SK-N-SH treated with all-trans-retinoic acid at 6 μM for 48 hours (cell line): ENCODE data around the gene TRPV4.

Source experiments
- ATAC-seq: fragments of 200-7000 bp; cut with Tn5 transposase; 3 replicates; pipeline ENCODE4 v1.9.1; 2020; ENCODE audit warnings: mild to moderate bottlenecking, moderate library complexity
- BACH2 ChIP-seq: fragments of 250-450 bp; sonication (Bioruptor Pico); IDR thresholded peaks from 2 replicates; pipeline ENCODE4 v1.9.0; 2021; ENCODE audit warnings: mild to moderate bottlenecking, borderline replicate concordance
- CSDC2 ChIP-seq: fragments of 250-450 bp; sonication (Bioruptor Pico); IDR thresholded peaks from 2 replicates; pipeline ENCODE4 v1.5.0; 2020; ENCODE audit warnings: mild to moderate bottlenecking, moderate library complexity
- ESRRG ChIP-seq: fragments of 250-450 bp; sonication (Bioruptor Pico); IDR thresholded peaks from 2 replicates; pipeline ENCODE4 v1.6.1; 2021; ENCODE audit warnings: mild to moderate bottlenecking
- GLIS3 ChIP-seq: fragments of 250-450 bp; sonication (Bioruptor Pico); IDR thresholded peaks from 2 replicates; pipeline ENCODE4 v1.5.0; 2020; ENCODE audit warnings: mild to moderate bottlenecking, moderate library complexity
- ISL1 ChIP-seq: fragments of 250-450 bp; sonication (Bioruptor Pico); IDR thresholded peaks from 2 replicates; pipeline ENCODE4 v2.1.2; 2022; ENCODE audit warnings: mild to moderate bottlenecking, moderate library complexity
- OSR1 ChIP-seq: fragments of 250-450 bp; sonication (Bioruptor Pico); IDR thresholded peaks from 2 replicates; pipeline ENCODE4 v1.8.0; 2022; ENCODE audit warnings: moderate library complexity, mild to moderate bottlenecking, inconsistent platforms
- PPARA ChIP-seq: fragments of 250-450 bp; sonication (Bioruptor Pico); IDR thresholded peaks from 2 replicates; pipeline ENCODE4 v1.5.0; 2020; ENCODE audit warnings: mild to moderate bottlenecking, borderline replicate concordance
- RARB ChIP-seq: fragments of 250-450 bp; sonication (Bioruptor Pico); IDR thresholded peaks from 2 replicates; pipeline ENCODE4 v1.8.0; 2021; ENCODE audit warnings: mild to moderate bottlenecking, moderate library complexity
- TCF4 ChIP-seq: fragments of 250-450 bp; sonication (Bioruptor Pico); IDR thresholded peaks from 2 replicates; pipeline ENCODE4 v1.8.0; 2021; ENCODE audit warnings: mild to moderate bottlenecking, moderate library complexity, borderline replicate concordance
- TSHZ2 ChIP-seq: fragments of 250-450 bp; sonication (Bioruptor Pico); IDR thresholded peaks from 2 replicates; pipeline ENCODE4 v1.5.0; 2020; ENCODE audit warnings: mild to moderate bottlenecking, moderate library complexity
- ZC3H10 ChIP-seq: fragments of 250-450 bp; sonication (Bioruptor Pico); IDR thresholded peaks from 2 replicates; pipeline ENCODE4 v1.5.1; 2021; ENCODE audit warnings: mild to moderate bottlenecking, moderate library complexity
- ZFP3 ChIP-seq: fragments of 250-450 bp; sonication (Bioruptor Pico); IDR thresholded peaks from 2 replicates; pipeline ENCODE4 v1.5.0; 2020; ENCODE audit warnings: mild to moderate bottlenecking, moderate library complexity
- ZFP30 ChIP-seq: fragments of 450-650 bp; formaldehyde crosslinking; IDR thresholded peaks from 2 replicates; pipeline ENCODE4 v1.5.0; 2022; ENCODE audit warnings: mild to moderate bottlenecking, moderate library complexity
- ZNF565 ChIP-seq: fragments of 450-650 bp; formaldehyde crosslinking; conservative IDR thresholded peaks from 2 replicates; pipeline ENCODE4 v1.5.0; 2020; ENCODE audit warnings: low read depth, mild to moderate bottlenecking, moderate library complexity
- ZNF70 ChIP-seq: fragments of 450-650 bp; formaldehyde crosslinking; IDR thresholded peaks from 2 replicates; pipeline ENCODE4 v1.5.0; 2020; ENCODE audit warnings: mild to moderate bottlenecking, moderate library complexity
- ZNF8 ChIP-seq: fragments of 450-650 bp; formaldehyde crosslinking; IDR thresholded peaks from 2 replicates; pipeline ENCODE4 v1.5.0; 2020; ENCODE audit warnings: mild to moderate bottlenecking, moderate library complexity
- TF ChIP-seq, protein P1 (sequence below): fragments of 250-450 bp; sonication (Bioruptor Pico); IDR thresholded peaks from 2 replicates; pipeline ENCODE4 v1.5.1; 2020; ENCODE audit warnings: low read depth, mild to moderate bottlenecking, moderate library complexity
- TF ChIP-seq, protein P2 (sequence below): fragments of 250-450 bp; sonication (Bioruptor Pico); IDR thresholded peaks from 2 replicates; pipeline ENCODE4 v1.8.0; 2021; ENCODE audit warnings: low read depth, mild to moderate bottlenecking, moderate library complexity, borderline replicate concordance
- TF ChIP-seq, protein P3 (sequence below): fragments of 250-450 bp; sonication (Bioruptor Pico); IDR thresholded peaks from 2 replicates; pipeline ENCODE4 v1.8.0; 2020; ENCODE audit warnings: mild to moderate bottlenecking, moderate library complexity, borderline replicate concordance
- TF ChIP-seq, protein P4 (sequence below): fragments of 250-450 bp; sonication (Bioruptor Pico); IDR thresholded peaks from 2 replicates; pipeline ENCODE4 v1.5.1; 2021; ENCODE audit warnings: mild to moderate bottlenecking, moderate library complexity

The TRPV4 gene

GRCh38 chr12:109759595-109759994, 73.6 kb downstream of the TRPV4 start:
- no peak for TF ChIP-seq ZNF8
- no peak for TF ChIP-seq ISL1 (CRISPR knock-in tag)
- TF ChIP-seq CSDC2 = no peak
- TF ChIP-seq GLIS3 (CRISPR knock-in tag) = no peak
- no peak for TF ChIP-seq ZFP3 (CRISPR knock-in tag)
- no peak for TF ChIP-seq TSHZ2 (CRISPR knock-in tag)
- TF ChIP-seq, protein P1, sequence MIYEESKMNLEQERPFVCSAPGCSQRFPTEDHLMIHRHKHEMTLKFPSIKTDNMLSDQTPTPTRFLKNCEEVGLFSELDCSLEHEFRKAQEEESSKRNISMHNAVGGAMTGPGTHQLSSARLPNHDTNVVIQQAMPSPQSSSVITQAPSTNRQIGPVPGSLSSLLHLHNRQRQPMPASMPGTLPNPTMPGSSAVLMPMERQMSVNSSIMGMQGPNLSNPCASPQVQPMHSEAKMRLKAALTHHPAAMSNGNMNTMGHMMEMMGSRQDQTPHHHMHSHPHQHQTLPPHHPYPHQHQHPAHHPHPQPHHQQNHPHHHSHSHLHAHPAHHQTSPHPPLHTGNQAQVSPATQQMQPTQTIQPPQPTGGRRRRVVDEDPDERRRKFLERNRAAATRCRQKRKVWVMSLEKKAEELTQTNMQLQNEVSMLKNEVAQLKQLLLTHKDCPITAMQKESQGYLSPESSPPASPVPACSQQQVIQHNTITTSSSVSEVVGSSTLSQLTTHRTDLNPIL = no peak
- no peak for TF ChIP-seq RARB (CRISPR knock-in tag)
- TF ChIP-seq PPARA (CRISPR knock-in tag) = no peak
- TF ChIP-seq TCF4 (CRISPR knock-in tag) = no peak
- TF ChIP-seq ZNF70 (CRISPR knock-in tag) = no peak
- no peak for TF ChIP-seq BACH2 (CRISPR knock-in tag)
- TF ChIP-seq ZC3H10 (CRISPR knock-in tag) = no peak
- TF ChIP-seq, protein P2, sequence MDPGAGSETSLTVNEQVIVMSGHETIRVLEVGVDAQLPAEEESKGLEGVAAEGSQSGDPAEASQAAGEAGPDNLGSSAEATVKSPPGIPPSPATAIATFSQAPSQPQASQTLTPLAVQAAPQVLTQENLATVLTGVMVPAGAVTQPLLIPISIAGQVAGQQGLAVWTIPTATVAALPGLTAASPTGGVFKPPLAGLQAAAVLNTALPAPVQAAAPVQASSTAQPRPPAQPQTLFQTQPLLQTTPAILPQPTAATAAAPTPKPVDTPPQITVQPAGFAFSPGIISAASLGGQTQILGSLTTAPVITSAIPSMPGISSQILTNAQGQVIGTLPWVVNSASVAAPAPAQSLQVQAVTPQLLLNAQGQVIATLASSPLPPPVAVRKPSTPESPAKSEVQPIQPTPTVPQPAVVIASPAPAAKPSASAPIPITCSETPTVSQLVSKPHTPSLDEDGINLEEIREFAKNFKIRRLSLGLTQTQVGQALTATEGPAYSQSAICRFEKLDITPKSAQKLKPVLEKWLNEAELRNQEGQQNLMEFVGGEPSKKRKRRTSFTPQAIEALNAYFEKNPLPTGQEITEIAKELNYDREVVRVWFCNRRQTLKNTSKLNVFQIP (CRISPR knock-in tag) = no peak
- no peak for TF ChIP-seq ZFP30 (CRISPR knock-in tag)
- TF ChIP-seq, protein P3, sequence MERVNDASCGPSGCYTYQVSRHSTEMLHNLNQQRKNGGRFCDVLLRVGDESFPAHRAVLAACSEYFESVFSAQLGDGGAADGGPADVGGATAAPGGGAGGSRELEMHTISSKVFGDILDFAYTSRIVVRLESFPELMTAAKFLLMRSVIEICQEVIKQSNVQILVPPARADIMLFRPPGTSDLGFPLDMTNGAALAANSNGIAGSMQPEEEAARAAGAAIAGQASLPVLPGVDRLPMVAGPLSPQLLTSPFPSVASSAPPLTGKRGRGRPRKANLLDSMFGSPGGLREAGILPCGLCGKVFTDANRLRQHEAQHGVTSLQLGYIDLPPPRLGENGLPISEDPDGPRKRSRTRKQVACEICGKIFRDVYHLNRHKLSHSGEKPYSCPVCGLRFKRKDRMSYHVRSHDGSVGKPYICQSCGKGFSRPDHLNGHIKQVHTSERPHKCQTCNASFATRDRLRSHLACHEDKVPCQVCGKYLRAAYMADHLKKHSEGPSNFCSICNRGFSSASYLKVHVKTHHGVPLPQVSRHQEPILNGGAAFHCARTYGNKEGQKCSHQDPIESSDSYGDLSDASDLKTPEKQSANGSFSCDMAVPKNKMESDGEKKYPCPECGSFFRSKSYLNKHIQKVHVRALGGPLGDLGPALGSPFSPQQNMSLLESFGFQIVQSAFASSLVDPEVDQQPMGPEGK (CRISPR knock-in tag) = no peak
- no peak for TF ChIP-seq ZNF565 (CRISPR knock-in tag)
- no peak for TF ChIP-seq OSR1
- TF ChIP-seq, protein P4, sequence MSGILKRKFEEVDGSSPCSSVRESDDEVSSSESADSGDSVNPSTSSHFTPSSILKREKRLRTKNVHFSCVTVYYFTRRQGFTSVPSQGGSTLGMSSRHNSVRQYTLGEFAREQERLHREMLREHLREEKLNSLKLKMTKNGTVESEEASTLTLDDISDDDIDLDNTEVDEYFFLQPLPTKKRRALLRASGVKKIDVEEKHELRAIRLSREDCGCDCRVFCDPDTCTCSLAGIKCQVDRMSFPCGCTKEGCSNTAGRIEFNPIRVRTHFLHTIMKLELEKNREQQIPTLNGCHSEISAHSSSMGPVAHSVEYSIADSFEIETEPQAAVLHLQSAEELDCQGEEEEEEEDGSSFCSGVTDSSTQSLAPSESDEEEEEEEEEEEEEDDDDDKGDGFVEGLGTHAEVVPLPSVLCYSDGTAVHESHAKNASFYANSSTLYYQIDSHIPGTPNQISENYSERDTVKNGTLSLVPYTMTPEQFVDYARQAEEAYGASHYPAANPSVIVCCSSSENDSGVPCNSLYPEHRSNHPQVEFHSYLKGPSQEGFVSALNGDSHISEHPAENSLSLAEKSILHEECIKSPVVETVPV (CRISPR knock-in tag) = no peak
- no peak for ATAC-seq

DNA sequence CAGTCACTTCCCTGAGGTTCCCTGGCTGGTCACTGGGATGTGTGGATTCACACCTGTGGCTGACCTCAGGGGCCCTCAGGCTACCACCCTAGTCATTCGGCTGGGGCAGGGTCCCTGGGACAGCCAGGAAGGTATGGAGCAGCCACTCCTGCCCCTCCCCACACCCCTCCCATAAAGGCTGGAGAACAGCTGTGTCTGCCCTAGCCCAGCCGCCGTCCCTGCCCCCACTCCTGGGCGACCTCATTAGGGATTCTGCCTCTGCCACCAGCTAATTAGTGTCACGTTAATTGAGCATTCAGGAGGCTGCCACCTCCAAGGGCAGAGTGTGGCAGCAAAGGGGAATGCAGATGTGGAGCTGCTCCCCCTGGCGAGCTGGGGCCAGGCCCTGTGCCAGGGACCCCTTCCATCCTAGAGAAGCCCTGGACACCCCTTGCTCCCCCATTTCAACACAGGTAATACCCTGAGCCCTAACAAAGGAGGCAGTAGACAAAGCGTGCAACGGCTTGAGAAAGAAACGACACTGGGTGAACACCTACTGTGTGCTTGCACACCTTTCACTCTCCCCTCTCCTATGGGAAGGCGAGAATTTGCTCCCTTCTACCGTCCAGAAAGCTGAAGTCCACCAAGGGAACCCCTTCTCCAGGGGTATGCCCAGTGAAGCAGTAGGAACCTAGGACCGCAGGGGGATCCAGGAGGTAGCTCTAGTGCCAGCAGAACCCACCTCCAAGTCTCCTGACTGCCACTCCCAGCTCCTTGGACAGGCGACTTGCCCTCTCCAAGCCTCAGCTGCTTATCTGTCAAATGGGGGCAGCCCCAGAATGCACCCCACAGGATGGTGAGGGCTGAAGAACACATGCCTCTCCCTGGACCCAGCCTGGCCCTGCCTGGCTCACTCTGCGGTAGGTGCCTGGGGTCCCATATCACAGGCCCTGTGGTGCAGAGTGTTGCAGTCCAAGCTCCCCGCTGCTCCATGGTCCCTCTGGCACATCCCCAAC, 74.5 kb downstream of the TRPV4 start:
- no peak for ATAC-seq
- TF ChIP-seq ISL1 (CRISPR knock-in tag) = no peak
- TF ChIP-seq, protein P4 (CRISPR knock-in tag) = no peak
- TF ChIP-seq ESRRG (CRISPR knock-in tag) = no peak
- TF ChIP-seq ZFP3 (CRISPR knock-in tag) = no peak
- no peak for TF ChIP-seq TSHZ2 (CRISPR knock-in tag)
- no peak for TF ChIP-seq RARB (CRISPR knock-in tag)
- no peak for TF ChIP-seq OSR1
- TF ChIP-seq ZNF8 = no peak
- no peak for TF ChIP-seq BACH2 (CRISPR knock-in tag)
- TF ChIP-seq, protein P2 (CRISPR knock-in tag) = no peak
- TF ChIP-seq CSDC2 = no peak
- no peak for TF ChIP-seq ZC3H10 (CRISPR knock-in tag)
- TF ChIP-seq ZNF565 (CRISPR knock-in tag) = no peak
- TF ChIP-seq ZFP30 (CRISPR knock-in tag) = no peak
